SU-DHL-6 (cell line): ENCODE data around the gene SH3PXD2B.

Experiments used
- H2AFZ ChIP-seq: fragments of 200-600 bp; sonication (generic); 2 replicates; pipeline ENCODE4 v1.6.1; 2014; ENCODE audit warnings: low read depth, mild to moderate bottlenecking, moderate library complexity, mixed read lengths, antibody characterized with exemption, low read length; ENCODE audit not compliant: severe bottlenecking
- H3F3A ChIP-seq: fragments of 200-600 bp; shearing (Covaris generic); 2 replicates; pipeline ENCODE4 v1.6.0; 2016; ENCODE audit warnings: antibody characterized with exemption, mild to moderate bottlenecking; ENCODE audit not compliant: insufficient read depth
- H3K27ac ChIP-seq: fragments of 200-600 bp; sonication (generic); 2 replicates; pipeline ENCODE4 v1.5.1; 2016; ENCODE audit warnings: low read depth, mild to moderate bottlenecking, low read length, moderate library complexity, mixed read lengths
- H3K27me3 ChIP-seq: fragments of 200-600 bp; sonication (generic), shearing (Covaris generic); 2 replicates; pipeline ENCODE4 v1.6.0; 2014; ENCODE audit warnings: mild to moderate bottlenecking, low read length
- H3K36me3 ChIP-seq: fragments of 200-600 bp; sonication (generic); 2 replicates; pipeline ENCODE4 v1.6.1; 2014; ENCODE audit warnings: mild to moderate bottlenecking, low read length, mixed read lengths
- H3K4me2 ChIP-seq: fragments of 300-600, 200-600 bp; shearing (Covaris generic), sonication (generic); 2 replicates; pipeline ENCODE4 v1.6.0; 2014; ENCODE audit warnings: low read length, low read depth, mild to moderate bottlenecking; ENCODE audit not compliant: poor library complexity, severe bottlenecking
- H3K4me3 ChIP-seq: fragments of 200-600 bp; sonication (generic); 2 replicates; pipeline ENCODE4 v1.5.1; 2014; ENCODE audit warnings: antibody characterized with exemption, low read length, mild to moderate bottlenecking, mixed read lengths; ENCODE audit not compliant: insufficient read depth, poor library complexity, severe bottlenecking
- H3K79me2 ChIP-seq: fragments of 200-600 bp; sonication (generic); 2 replicates; pipeline ENCODE4 v1.6.1; 2014; ENCODE audit warnings: mild to moderate bottlenecking, low read length, moderate library complexity; ENCODE audit not compliant: insufficient read depth
- H3K9ac ChIP-seq: fragments of 200-600 bp; sonication (generic); 2 replicates; pipeline ENCODE4 v1.7.0; 2014; ENCODE audit warnings: mild to moderate bottlenecking, low read length
- H3K9me2 ChIP-seq: fragments of 200-600 bp; sonication (generic); replicated peaks from 2 replicates; pipeline ENCODE4 v1.6.1; 2014; ENCODE audit warnings: low read length; ENCODE audit not compliant: insufficient read depth
- H3K9me3 ChIP-seq: fragments of 200-600 bp; sonication (generic); 2 replicates; pipeline ENCODE4 v1.6.1; 2014; ENCODE audit warnings: low read length, mixed read lengths; ENCODE audit not compliant: insufficient read depth
- H4K20me1 ChIP-seq: fragments of 200-600 bp; sonication (generic); 2 replicates; pipeline ENCODE4 v1.6.1; 2014; ENCODE audit warnings: low read depth, mild to moderate bottlenecking, antibody characterized with exemption, low read length, moderate library complexity, mixed read lengths
- EZH2phosphoT487 ChIP-seq: fragments of 200-600 bp; sonication (generic), shearing (Covaris generic); conservative IDR thresholded peaks from 2 replicates; pipeline ENCODE4 v1.6.1; 2018; ENCODE audit warnings: mild to moderate bottlenecking, antibody characterized with exemption, low read length, moderate library complexity, mixed read lengths
- TF ChIP-seq, protein P1 (sequence below): fragments of 200-600 bp; sonication (generic); IDR thresholded peaks from one replicate; pipeline ENCODE4 v1.5.1; 2017; ENCODE audit warnings: antibody characterized with exemption, mild to moderate bottlenecking, low read length, moderate library complexity; ENCODE audit not compliant: insufficient read depth, poor library complexity, severe bottlenecking

SH3PXD2B gene

DNA sequence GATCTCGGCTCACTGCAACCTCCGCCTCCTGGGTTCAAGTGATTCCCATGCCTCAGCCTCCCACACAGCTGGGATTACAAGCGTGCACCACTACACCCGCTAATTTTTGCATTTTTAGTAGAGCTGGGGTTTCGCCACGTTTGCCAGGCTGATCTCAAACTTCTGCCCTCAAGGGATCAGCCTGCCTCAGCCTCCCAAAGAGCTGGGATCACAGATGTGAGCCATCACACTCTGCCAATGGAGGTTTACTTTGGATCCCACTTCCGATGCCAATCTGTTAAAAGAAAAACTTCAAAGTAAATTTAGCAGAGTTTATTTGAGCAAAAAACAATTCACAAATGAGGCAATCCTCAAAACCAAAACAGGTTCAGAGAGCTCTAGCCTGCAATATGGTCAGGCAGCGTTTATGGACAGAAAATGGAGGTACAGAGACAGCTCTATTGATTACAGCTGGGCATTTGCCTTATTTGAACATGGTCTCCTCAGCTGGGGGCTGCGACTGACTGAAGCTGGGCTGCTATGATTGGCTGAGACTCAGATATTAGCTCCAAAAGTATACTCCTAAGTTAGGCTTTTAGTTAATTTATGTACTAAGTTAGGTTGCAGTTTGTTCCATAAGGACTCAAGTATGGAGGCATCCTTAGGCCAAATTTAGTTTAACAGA is 152.1 kb downstream of the SH3PXD2B start:
- TF ChIP-seq, protein P1, sequence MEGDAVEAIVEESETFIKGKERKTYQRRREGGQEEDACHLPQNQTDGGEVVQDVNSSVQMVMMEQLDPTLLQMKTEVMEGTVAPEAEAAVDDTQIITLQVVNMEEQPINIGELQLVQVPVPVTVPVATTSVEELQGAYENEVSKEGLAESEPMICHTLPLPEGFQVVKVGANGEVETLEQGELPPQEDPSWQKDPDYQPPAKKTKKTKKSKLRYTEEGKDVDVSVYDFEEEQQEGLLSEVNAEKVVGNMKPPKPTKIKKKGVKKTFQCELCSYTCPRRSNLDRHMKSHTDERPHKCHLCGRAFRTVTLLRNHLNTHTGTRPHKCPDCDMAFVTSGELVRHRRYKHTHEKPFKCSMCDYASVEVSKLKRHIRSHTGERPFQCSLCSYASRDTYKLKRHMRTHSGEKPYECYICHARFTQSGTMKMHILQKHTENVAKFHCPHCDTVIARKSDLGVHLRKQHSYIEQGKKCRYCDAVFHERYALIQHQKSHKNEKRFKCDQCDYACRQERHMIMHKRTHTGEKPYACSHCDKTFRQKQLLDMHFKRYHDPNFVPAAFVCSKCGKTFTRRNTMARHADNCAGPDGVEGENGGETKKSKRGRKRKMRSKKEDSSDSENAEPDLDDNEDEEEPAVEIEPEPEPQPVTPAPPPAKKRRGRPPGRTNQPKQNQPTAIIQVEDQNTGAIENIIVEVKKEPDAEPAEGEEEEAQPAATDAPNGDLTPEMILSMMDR = no peak
- TF ChIP-seq EZH2phosphoT487 = no peak
- no peaks in the 10 kb centered on the region for H3K36me3 ChIP-seq
- no peaks in the 10 kb centered on the region for H3F3A ChIP-seq
- no peak overlapping the region for H3K27ac ChIP-seq
- H3K9me2 ChIP-seq = no peaks in the 10 kb centered on the region
- no peaks in the 10 kb centered on the region for H4K20me1 ChIP-seq
- H2AFZ ChIP-seq = no peak overlapping the region
- no peak overlapping the region for H3K4me3 ChIP-seq
- no peak overlapping the region for H3K9ac ChIP-seq
- H3K9me3 ChIP-seq = no peaks in the 10 kb centered on the region
- no peak overlapping the region for H3K4me2 ChIP-seq
- H3K79me2 ChIP-seq = no peaks in the 10 kb centered on the region
- no peaks in the 10 kb centered on the region; the same call in 1 of the 2 replicates for H3K27me3 ChIP-seq

DNA sequence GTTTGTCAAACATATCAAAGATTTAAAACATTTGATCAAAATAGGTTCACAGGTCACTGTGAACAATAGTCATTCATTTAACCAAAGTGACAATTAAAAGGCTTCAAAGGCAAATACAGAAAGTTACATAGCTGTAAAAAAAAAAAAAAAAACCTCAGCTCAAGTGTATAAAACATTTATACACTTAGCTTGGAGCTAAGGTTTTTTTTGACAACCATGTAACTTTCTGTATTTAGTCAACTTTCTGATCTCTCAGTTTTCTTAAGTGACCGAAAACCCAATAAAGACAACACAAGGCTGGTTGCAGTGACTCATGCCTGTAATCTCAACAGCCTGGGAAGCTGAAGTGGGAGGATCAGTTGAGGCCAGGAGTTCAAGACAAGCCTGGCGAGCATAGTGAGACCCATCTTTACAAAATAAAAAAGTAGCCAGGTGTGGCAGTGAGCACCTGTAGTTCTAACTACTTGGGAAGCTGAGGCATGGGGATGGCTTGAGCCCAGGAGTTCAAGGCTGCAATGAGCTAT is 154.3 kb downstream of the SH3PXD2B start:
- Histone ChIP-seq H2AFZ (no peak overlapping the region), H3K9me2 (no peaks in the 10 kb centered on the region), H4K20me1 (no peaks in the 10 kb centered on the region), H3K27ac (no peak overlapping the region), H3K9me3 (no peaks in the 10 kb centered on the region), H3K4me2 (no peak overlapping the region), H3K9ac (no peak overlapping the region), H3K36me3 (no peaks in the 10 kb centered on the region), H3K79me2 (no peaks in the 10 kb centered on the region), H3K4me3 (no peak overlapping the region), H3K27me3 (no peaks in the 10 kb centered on the region; the same call in 1 of the 2 replicates), H3F3A (no peaks in the 10 kb centered on the region)
- no peak for TF ChIP-seq EZH2phosphoT487
- TF ChIP-seq, protein P1 = no peak

DNA sequence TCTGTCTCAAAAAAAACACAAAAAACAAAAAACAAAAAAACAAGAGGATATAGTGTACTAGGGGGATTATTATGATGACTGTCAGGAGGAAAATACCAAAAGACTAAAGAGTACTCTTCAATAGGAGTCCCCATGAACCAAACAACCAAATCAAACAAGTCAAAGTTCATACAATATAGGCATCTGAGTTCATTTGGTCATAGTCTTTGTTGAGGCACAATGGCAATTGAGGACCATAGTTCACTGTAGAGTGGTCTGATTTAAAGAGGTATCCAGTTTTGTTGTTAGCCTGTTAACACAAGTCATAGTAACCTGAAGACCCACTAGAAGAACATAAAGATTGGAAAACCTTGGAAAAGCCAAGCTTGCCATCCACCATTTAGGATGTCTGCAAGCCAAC is 159.5 kb downstream of the SH3PXD2B start:
- Histone ChIP-seq H3K4me3 (no peak overlapping the region), H3K27ac (no peak overlapping the region), H2AFZ (no peak overlapping the region), H3K4me2 (no peak overlapping the region), H3K9me3 (no peaks in the 10 kb centered on the region), H3K9ac (no peak overlapping the region), H3K36me3 (no peaks in the 10 kb centered on the region), H3K79me2 (no peaks in the 10 kb centered on the region), H3K27me3 (no peaks in the 10 kb centered on the region), H4K20me1 (no peaks in the 10 kb centered on the region), H3F3A (no peaks in the 10 kb centered on the region), H3K9me2 (no peaks in the 10 kb centered on the region)
- TF ChIP-seq, protein P1 = no peak
- TF ChIP-seq EZH2phosphoT487 = no peak
